Transverse colon (tissue), 4 donors: ENCODE data around the gene CNDP1. TPM values are rescaled to one million over a fixed set of nuclear protein-coding genes. Genes with fewer than 3 reads are reported as not detected.

Experiments
- DNase-seq: peaks from one replicate; pipeline ENCODE4 v3.0.0-alpha.2; 2019
- H3K27ac ChIP-seq, 4 donors: fragments of 200-600 bp; sonication (generic); 2 replicates each; pipeline ENCODE4 v1.5.1; 2016 to 2018; ENCODE audit warnings: inconsistent platforms in 4 of 4
- H3K27me3 ChIP-seq: fragments of 200-600 bp; sonication (generic); 2 replicates; pipeline ENCODE4 v1.5.1; 2017; ENCODE audit warnings: inconsistent platforms
- H3K36me3 ChIP-seq, 4 donors: fragments of 200-600 bp; sonication (generic); 2 replicates each; pipeline ENCODE4 v1.5.1; 2017 to 2019; ENCODE audit warnings: inconsistent platforms in 4 of 4
- H3K4me1 ChIP-seq, 4 donors: fragments of 200-600 bp; sonication (generic); 2 replicates each; pipeline ENCODE4 v1.5.1; 2017 to 2020; ENCODE audit warnings: inconsistent platforms in 4 of 4
- H3K4me3 ChIP-seq, 4 donors: fragments of 200-600 bp; sonication (generic); 1 replicate in 1 of 4; 2 replicates in 3 of 4; pipeline versions ENCODE4 v1.5.1 to v1.6.1; 2017 to 2019; ENCODE audit warnings: inconsistent platforms in 4 of 4
- H3K9me3 ChIP-seq, 2 donors: fragments of 200-600 bp; sonication (generic); 2 replicates each; pipeline ENCODE4 v1.5.1; 2017 to 2019; ENCODE audit warnings: inconsistent platforms in 2 of 2
- EP300 ChIP-seq: sonication (generic); formaldehyde crosslinking; IDR thresholded peaks from one replicate; pipeline ENCODE4 v1.6.1; 2017; ENCODE audit warnings: antibody characterized with exemption, low read depth
- POLR2A ChIP-seq: fragments of 450-650 bp; IDR thresholded peaks from one replicate; pipeline ENCODE4 v1.6.1; 2016; ENCODE audit warnings: antibody characterized with exemption, mild to moderate bottlenecking, moderate library complexity
- POLR2AphosphoS5 ChIP-seq, 3 donors: sonication (generic); formaldehyde crosslinking; IDR thresholded peaks; one replicate each; pipeline ENCODE4 v1.6.1; 2016; ENCODE audit warnings: antibody characterized with exemption in 3 of 3
- WGBS, 2 donors: methylation state at CpG; one replicate each; pipeline ENCODE4 v1.1.5; 2018; ENCODE audit warnings: low coverage in 1 of 2; 5-methylcytosine and 5-hydroxymethylcytosine counted together
- in situ Hi-C, 4 donors: fragments of 200-750 bp; cut with MboI; loops; one replicate each; pipeline versions ENCODE4 v1.15.0 to v1.15.1; 2017; ENCODE audit warnings: low sequenced_read_pairs in 3 of 4, low pct_ligation_motif_present in 1 of 4, low pct_unique_long_range_greater_than_20kb in 1 of 4
- intact Hi-C: fragments of 100-400 bp; cut with DNase I; formaldehyde crosslinking; loops from one replicate; pipeline ENCODE4 v1.15.1; 2023; ENCODE audit warnings: low total_unique reads
- total RNA-seq, 4 donors: library from RNA; depleted of rRNA; stranded (reverse); fragments of >200 nt; gene quantifications; one replicate each; pipeline ENCODE4 v1.1.0, GENCODE V29; 2016
- TF ChIP-seq, protein P1 (sequence below), 5 experiments: fragments of 200-600 bp in 3 of 5; fragments of 450-650 bp in 2 of 5; sonication (generic) in 3 of 5; IDR thresholded peaks; 1 replicate in 2 of 5; 2 replicates in 3 of 5; pipeline ENCODE4 v1.5.1; 2016 to 2017; ENCODE audit warnings: antibody characterized with exemption in 5 of 5, inconsistent platforms in 3 of 5, mild to moderate bottlenecking in 2 of 5, moderate library complexity in 1 of 5

CNDP1 gene
- total RNA-seq, 4 donors from 2014 or later, result not detected

DNA sequence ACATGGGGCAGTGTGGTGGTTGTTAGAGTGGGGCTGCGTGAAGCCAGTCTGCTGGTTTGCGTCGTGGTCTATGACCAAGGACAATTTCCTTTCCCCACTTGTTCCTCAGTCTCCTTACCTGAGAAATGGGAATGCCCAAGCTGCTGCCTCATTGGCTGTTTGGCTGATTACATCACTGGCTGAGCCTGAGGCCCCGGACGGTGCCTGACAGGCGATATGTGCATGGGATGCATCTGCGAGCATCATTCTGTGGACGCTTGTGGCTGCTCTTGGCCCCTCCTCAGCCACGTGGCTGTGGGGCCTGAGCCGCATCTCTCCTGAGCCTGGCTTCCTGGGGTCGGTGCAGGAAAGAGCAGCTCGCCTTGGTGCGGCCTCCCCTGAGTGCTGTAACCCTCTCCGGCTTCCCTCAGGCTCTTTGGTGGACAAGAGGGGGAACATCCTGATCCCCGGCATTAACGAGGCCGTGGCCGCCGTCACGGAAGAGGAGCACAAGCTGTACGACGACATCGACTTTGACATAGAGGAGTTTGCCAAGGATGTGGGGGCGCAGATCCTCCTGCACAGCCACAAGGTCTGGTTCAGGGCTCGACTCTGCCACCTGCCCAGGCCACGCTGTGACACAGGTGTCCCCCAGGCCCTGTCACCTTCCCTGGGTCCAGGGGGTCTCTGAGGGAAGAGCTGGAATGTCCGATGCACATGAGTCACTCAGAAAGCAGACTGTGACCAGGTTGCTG lies 21.0 kb upstream of the CNDP1 start:
- no peak for DNase-seq

DNA sequence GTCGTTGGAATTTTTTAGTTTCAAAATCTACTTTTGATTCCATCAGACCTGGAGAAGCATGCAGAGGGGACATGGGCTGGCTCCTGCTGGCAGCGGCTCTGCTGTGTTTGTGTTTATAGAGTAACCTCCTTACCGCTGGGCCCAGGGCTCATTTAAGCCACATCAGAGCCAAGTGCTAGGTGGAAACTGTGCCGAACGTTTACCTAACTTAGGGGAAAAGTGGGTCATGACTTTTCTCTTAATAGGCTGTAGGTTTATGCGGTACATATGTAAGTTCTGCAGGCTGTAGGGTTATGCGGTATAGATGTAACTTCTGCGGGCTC lies 20.5 kb upstream of the CNDP1 start:
- peaks cover 0 to 5% (median 1%) of the 10 kb centered on the region in 4 donors for H3K4me1 ChIP-seq
- intact Hi-C loops (no loop called here), in situ Hi-C loops (no loop called here)
- H3K36me3 ChIP-seq, result peaks cover 0 to 63% (median 21%) of the 10 kb centered on the region in 4 donors
- no peaks in the 10 kb centered on the region for H3K27me3 ChIP-seq
- no peak overlapping the region for H3K4me3 ChIP-seq
- H3K27ac ChIP-seq, result no peak overlapping the region
- no peak for DNase-seq
- TF ChIP-seq POLR2A (no peak), EP300 (no peak), POLR2AphosphoS5 (IDR thresholded peaks at IDR 0.05) (no peak)
- TF ChIP-seq, protein P1, sequence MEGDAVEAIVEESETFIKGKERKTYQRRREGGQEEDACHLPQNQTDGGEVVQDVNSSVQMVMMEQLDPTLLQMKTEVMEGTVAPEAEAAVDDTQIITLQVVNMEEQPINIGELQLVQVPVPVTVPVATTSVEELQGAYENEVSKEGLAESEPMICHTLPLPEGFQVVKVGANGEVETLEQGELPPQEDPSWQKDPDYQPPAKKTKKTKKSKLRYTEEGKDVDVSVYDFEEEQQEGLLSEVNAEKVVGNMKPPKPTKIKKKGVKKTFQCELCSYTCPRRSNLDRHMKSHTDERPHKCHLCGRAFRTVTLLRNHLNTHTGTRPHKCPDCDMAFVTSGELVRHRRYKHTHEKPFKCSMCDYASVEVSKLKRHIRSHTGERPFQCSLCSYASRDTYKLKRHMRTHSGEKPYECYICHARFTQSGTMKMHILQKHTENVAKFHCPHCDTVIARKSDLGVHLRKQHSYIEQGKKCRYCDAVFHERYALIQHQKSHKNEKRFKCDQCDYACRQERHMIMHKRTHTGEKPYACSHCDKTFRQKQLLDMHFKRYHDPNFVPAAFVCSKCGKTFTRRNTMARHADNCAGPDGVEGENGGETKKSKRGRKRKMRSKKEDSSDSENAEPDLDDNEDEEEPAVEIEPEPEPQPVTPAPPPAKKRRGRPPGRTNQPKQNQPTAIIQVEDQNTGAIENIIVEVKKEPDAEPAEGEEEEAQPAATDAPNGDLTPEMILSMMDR (IDR thresholded peaks at IDR 0.05), result no peak
- H3K9me3 ChIP-seq, result no peaks in the 10 kb centered on the region
- 83 to 85% methylated on average over 7 to 8 of the region's 8 CpGs for WGBS, 2 donors

More for the DNA sequence above, 21.0 kb upstream of the CNDP1 start:
- Histone ChIP-seq H3K27me3 (no peaks in the 10 kb centered on the region), H3K36me3 (peaks cover 0 to 57% (median 22%) of the 10 kb centered on the region in 4 donors), H3K4me1 (peaks cover 0 to 10% (median 6%) of the 10 kb centered on the region in 4 donors), H3K4me3 (no peak overlapping the region), H3K9me3 (no peaks in the 10 kb centered on the region), H3K27ac (no peak overlapping the region)
- intact Hi-C loops (no loop called here), in situ Hi-C loops (no loop called here)
- TF ChIP-seq, protein P1 (IDR thresholded peaks at IDR 0.05), result no peak
- no peak for TF ChIP-seq EP300
- no peak for TF ChIP-seq POLR2A
- TF ChIP-seq POLR2AphosphoS5 (IDR thresholded peaks at IDR 0.05), result no peak
- WGBS, 2 donors, result 93% methylated on average over 27 of the region's 27 CpGs; no CpG with 5 or more reads in 1 of the 2 donors

DNA sequence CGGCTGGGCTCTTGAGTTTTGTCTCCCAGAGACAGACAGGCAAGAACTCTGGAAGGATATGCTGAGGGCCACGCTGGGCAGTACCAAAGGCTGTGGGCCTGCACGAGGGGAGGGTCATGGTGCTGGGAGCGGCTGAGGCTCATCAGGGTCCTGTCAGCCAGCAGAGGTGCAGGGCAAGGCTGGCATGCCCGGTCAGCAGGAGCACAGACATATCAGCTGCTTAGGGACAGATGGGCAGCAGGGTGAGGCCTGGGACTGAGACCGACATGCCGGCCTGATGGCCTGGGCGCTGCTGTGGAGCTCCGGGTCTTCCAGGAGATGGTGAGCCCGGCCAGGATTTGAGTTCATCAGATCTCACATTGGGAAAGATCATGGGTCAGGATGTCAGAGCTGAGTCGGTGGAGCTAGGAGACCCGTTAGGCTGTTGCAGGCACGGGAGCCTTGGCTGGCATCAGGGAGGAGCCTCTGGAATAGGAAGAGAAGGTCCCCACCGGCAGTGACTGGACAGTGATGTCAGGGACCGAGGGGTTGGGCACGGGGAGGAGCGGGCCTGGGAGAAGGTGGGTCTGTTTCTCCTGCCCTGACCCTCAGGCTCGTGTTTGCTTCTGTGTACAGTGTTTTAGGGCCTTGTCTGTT lies 19.3 kb upstream of the CNDP1 start:
- in situ Hi-C loops, result no loop called here
- intact Hi-C loops, result no loop called here
- no peak overlapping the region for H3K27ac ChIP-seq
- no peaks in the 10 kb centered on the region for H3K4me1 ChIP-seq
- H3K27me3 ChIP-seq, result no peaks in the 10 kb centered on the region
- DNase-seq, result no peak
- H3K9me3 ChIP-seq, result no peaks in the 10 kb centered on the region
- H3K4me3 ChIP-seq, result no peak overlapping the region
- TF ChIP-seq POLR2A (no peak), EP300 (no peak), POLR2AphosphoS5 (IDR thresholded peaks at IDR 0.05) (no peak)
- TF ChIP-seq, protein P1 (IDR thresholded peaks at IDR 0.05), result no peak
- peaks cover 0 to 69% (median 18%) of the 10 kb centered on the region in 4 donors for H3K36me3 ChIP-seq
- WGBS, 2 donors, result 90 to 92% methylated on average over 2 to 18 of the region's 18 CpGs

DNA sequence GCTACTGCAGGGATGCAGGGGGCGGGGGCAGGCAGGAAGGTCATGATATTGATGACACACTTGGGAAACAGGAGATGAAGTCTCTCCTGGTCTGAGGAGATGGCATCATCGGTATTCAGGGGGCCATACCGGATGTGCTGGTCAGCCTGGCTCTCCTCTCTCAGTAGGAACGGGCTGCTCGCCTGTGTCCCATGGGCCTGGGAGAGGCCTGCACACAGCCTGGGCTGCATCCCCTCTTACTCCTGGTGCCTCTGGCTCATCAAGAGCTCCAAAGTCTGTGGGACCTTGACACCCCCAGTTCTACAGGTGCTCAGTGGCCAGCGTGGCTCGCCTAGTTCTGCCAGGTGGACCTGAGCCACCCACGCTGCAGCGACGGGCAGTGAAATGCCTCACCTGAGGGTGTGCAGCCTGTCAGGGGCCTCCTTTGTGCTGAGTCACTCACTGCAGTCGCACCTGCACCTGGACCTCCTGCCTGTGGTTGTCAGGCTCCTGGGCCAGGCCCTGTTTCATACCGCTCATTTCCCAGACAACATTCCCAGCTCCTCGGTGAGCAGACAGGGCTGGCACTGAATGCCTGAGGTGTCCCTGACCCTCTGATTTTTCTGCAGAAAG lies 18.6 kb upstream of the CNDP1 start:
- WGBS, 2 donors, result 95 to 100% methylated on average over 1 to 13 of the region's 13 CpGs
- Histone ChIP-seq H3K27me3 (no peaks in the 10 kb centered on the region), H3K27ac (no peak overlapping the region), H3K9me3 (no peaks in the 10 kb centered on the region), H3K4me3 (no peak overlapping the region), H3K36me3 (peaks cover 0 to 69% (median 14%) of the 10 kb centered on the region in 4 donors), H3K4me1 (no peaks in the 10 kb centered on the region)
- TF ChIP-seq EP300 (no peak), POLR2AphosphoS5 (IDR thresholded peaks at IDR 0.05) (no peak), POLR2A (no peak)
- TF ChIP-seq, protein P1 (IDR thresholded peaks at IDR 0.05), result no peak
- intact Hi-C loops, result no loop called here
- no peak for DNase-seq
- in situ Hi-C loops, result no loop called here
